SW480 (cell line): ENCODE data around the gene SERF1A.
"Not testable (repeated sequence)": the region's sequence is repeated elsewhere in the genome, so short reads cannot be mapped to it uniquely, and the experiment has no call there.

Experiments used
- DNase-seq: peaks from one replicate; pipeline ENCODE4 v3.0.0-alpha.2; 2016; ENCODE audit warnings: low spot score

Gene SERF1A

GRCh38 chr5:70900533-70901271, at the start of gene SERF1A:
TSS of gene SERF1A (plus strand) at chr5:70900669. CDS start at chr5:70900870, 201 bp downstream.
- DNase-seq, result not testable (repeated sequence)

GRCh38 chr5:70866778-70867177, 33.7 kb upstream of the SERF1A start:
- not testable (repeated sequence) for DNase-seq

- not testable (repeated sequence) for DNase-seq
Measured at GRCh38 chr5:70870626-70871025, 29.8 kb upstream of the SERF1A start.

- DNase-seq, result not testable (repeated sequence)
Measured at GRCh38 chr5:70896076-70896475, 4.4 kb upstream of the SERF1A start.

GRCh38 chr5:70901272-70901571, 753 bp downstream of the SERF1A start:
- DNase-seq, result not testable (repeated sequence)

- DNase-seq, result not testable (repeated sequence)
Measured at GRCh38 chr5:70906624-70907023, 6.2 kb downstream of the SERF1A start.

- DNase-seq, result not testable (repeated sequence)
Measured at GRCh38 chr5:70916829-70917228, 16.4 kb downstream of the SERF1A start.

- not testable (repeated sequence) for DNase-seq
Measured at GRCh38 chr5:70925211-70925562, 24.7 kb downstream of the SERF1A start.

- not testable (repeated sequence) for DNase-seq
Measured at GRCh38 chr5:70931709-70932368, 31.4 kb downstream of the SERF1A start.

GRCh38 chr5:70932560-70932959, 32.1 kb downstream of the SERF1A start:
- DNase-seq, result not testable (repeated sequence)

GRCh38 chr5:70953068-70953467, 52.6 kb downstream of the SERF1A start:
- DNase-seq, result not testable (repeated sequence)
